Choroid plexus epithelial cell (primary cell): ENCODE results near the gene NACC2.

ENCODE experiments used
- DNase-seq: peaks from one replicate; pipeline ENCODE4 v3.0.0-alpha.2; 2010; ENCODE audit warnings: low read depth
- H3K4me3 ChIP-seq: 2 replicates; pipeline ENCODE4 v1.5.1; 2011; ENCODE audit warnings: low read depth, mild to moderate bottlenecking, control low read depth, low read length, moderate library complexity
- TF ChIP-seq, protein P1 (sequence below): conservative IDR thresholded peaks from 2 replicates; pipeline ENCODE4 v1.5.1; 2011; ENCODE audit warnings: low read depth, mild to moderate bottlenecking, control low read depth, inconsistent platforms, low read length, moderate library complexity

NACC2 gene

DNA sequence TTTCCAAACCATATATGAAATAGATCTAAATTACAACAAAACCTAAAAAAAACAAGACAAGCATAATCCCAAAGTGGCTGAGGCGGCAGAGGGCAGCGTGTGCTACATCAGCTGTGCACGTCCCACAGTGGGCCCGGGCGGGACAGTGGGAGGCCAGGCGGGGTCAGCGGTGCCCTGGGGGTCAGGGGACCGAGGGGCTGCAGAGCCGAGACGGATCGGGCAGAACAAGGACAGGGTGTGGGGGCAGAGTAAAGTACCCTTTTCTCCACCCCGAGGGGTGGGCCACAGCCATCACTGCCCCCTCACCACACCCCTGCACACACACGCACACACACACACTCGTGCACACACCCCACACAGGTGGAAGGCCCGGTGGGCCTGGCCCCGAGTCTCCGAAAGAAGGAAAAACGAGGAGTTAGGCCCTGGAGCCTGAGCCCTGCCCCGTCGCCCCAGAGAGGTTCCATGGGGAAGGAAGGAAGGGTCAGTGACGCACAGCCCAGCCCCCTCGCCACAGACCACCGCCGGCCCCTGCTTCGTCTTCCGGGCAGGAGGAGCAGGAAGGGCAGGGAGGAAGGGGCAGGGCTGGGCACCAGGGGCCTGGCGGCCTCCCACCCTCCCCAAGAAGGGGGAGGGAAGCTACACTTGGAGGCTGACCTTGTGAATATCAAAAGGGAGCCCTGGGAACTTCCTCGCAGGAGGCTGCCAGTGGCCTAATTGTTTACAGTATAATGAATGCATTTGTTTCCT, 84.3 kb downstream of the NACC2 start:
- TF ChIP-seq, protein P1, sequence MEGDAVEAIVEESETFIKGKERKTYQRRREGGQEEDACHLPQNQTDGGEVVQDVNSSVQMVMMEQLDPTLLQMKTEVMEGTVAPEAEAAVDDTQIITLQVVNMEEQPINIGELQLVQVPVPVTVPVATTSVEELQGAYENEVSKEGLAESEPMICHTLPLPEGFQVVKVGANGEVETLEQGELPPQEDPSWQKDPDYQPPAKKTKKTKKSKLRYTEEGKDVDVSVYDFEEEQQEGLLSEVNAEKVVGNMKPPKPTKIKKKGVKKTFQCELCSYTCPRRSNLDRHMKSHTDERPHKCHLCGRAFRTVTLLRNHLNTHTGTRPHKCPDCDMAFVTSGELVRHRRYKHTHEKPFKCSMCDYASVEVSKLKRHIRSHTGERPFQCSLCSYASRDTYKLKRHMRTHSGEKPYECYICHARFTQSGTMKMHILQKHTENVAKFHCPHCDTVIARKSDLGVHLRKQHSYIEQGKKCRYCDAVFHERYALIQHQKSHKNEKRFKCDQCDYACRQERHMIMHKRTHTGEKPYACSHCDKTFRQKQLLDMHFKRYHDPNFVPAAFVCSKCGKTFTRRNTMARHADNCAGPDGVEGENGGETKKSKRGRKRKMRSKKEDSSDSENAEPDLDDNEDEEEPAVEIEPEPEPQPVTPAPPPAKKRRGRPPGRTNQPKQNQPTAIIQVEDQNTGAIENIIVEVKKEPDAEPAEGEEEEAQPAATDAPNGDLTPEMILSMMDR, result no peak
- no peak for DNase-seq
- no peak overlapping the region for H3K4me3 ChIP-seq

DNA sequence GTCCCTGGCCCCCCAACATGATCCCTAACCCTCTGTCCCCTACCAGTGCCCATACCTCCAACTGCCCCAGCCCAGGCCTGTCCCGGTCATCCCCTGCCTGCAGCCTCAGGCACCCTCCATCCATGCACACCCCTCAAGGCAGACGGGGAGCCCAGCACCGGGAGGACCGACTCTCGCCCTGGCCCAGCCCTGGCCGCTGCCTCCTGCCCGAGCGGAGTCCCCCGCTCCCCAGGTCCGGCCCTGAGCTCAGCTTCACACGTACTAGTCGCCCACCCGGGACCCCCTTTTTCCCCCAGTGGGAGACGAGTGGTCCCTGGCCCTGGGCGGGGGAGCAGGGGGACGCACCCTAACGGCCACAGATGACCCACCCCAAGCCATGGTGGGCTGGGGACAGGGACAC, 84.9 kb downstream of the NACC2 start:
- no peak for DNase-seq
- TF ChIP-seq, protein P1, result no peak

DNA sequence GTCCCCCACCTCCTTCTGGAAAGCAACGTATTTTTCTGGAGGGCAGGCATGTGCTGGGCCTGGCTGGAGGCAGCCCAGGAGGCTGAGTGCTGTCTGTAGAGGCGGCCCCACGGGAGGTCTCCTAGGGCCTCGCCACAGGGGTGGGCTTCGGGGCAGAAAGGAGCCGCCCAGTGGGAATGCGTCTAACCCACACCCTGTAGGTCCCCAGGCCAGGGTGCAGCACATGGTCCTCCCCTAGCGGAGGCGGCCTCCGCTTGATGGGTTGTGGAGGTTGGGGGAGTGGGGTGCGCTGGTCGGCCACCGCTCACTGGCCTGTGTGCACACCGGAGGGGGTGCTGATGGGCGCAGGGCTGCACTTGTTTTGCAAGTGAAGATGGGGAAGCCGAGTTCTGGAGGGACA, 85.6 kb downstream of the NACC2 start:
- no peak overlapping the region for H3K4me3 ChIP-seq
- TF ChIP-seq, protein P1, result no peak
- no peak for DNase-seq

More for the DNA sequence above, 84.9 kb downstream of the NACC2 start:
- no peak overlapping the region for H3K4me3 ChIP-seq

DNA sequence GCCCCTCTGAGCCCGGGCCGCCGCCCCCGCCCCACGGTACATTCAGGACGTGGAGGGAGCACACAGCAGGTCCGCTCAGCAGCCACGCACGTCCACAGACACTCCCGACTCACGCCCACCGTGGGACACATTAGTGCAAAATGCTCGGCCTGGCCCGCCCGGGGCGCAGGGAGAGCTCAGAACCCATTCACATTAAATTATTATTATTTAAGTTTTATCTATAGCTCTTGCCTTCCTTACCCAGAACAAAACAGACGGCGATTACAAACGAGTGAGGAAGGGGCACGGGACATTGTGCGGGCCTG, 86.4 kb downstream of the NACC2 start:
- H3K4me3 ChIP-seq, result no peak overlapping the region
- TF ChIP-seq, protein P1, result no peak
- no peak for DNase-seq

DNA sequence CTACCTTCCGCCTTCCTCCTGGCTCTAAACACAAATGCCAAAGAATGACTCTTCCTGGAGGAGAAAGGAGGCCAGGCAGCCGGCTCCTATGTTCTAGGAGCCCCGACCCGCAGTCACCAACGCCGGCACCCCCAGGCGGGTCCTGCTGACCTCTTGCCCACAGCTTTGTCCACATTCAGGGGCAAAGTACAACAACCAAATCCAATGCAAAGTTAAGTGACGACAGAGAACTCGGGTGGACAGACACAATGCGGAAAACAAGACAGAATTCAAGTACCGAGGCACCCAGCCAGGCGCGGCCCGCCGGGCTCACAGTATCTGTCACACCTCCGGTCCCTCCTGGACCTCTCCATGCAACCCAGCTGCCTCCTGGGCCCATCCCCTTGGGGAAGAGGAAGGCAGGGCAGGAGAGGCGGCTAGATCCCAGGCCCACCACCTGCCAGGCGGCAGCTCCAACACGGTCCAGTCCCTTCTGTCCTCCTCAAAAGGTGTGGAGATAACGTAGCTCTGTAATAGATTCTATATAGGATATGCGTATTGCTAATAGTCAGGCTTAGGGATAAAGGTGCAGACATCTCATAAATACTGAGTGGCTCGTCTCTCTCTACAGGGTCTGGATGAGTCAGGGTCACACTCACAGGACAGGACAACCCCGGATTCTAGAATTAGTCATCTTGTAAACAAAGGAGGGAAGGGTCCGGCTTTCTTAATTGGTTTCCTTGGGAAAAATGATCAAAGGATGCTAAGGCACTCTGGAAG, 87.0 kb downstream of the NACC2 start:
- peak; percentile 61 for DNase-seq
- TF ChIP-seq, protein P1, result no peak
- H3K4me3 ChIP-seq, result no peak overlapping the region

DNA sequence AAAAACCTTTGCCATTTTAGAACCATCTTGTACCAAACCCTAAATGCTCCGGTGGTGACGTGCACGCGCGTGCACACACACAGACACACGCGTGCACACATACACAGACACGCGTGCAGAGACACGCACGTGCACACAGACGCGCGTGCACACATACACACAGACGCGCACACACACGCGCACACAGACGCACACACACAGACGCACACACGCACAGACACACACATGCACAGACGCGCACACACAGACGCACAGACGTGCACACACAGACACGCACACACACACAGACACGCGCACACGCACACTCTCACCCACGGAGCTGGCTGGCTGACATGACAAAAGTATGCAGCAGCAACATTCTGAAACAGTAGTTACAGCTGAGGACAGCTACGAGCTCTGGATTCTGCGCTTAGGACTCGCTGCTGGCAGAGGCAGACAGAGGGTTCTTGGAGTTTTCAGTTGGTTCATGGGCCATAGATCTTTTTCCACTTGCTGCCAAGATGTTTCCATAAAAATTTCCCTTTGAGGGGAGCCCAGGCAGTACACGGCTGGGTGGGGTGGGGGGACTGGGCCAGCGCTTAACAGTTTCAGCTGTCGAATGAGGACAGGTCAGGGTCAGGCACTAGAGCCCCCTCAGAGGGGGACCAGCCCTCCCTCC, 87.7 kb downstream of the NACC2 start:
- TF ChIP-seq, protein P1, result no peak
- DNase-seq, result no peak
- H3K4me3 ChIP-seq, result no peak overlapping the region
